Lower leg skin (tissue), 3 donors: Measurements from ENCODE around the gene GNG7.

Experiments used
- POLR2A ChIP-seq, 2 donors: fragments of 450-650 bp; IDR thresholded peaks; one replicate each; pipeline ENCODE4 v1.6.1; 2016 to 2017; ENCODE audit warnings: antibody characterized with exemption in 2 of 2, mild to moderate bottlenecking in 1 of 2, moderate library complexity in 1 of 2
- TF ChIP-seq, protein P1 (sequence below), 3 donors: fragments of 450-650 bp; IDR thresholded peaks; one replicate each; pipeline ENCODE4 v1.5.1; 2016; ENCODE audit warnings: antibody characterized with exemption in 3 of 3, mild to moderate bottlenecking in 3 of 3, moderate library complexity in 2 of 3

DNA sequence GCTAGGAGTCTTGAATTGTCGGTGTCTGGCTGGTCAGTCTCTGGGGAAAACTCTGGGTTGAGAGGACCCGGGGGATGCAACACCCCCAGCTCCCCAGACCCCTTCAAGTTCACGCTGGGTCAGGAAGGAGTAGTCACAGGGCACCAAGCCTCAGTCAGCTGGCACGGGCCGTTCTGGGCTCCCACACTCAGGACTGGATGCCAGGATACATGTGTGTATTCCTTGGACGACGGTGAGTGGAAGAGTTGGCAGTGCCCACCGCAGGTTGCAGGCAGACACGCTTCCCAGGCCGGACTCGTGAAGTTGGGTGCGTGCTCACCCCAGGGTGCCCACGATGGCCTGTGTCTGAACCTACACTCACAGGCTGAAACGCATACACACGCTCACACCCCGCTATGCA, 221.0 kb downstream of the GNG7 start:
- TF ChIP-seq, protein P1, sequence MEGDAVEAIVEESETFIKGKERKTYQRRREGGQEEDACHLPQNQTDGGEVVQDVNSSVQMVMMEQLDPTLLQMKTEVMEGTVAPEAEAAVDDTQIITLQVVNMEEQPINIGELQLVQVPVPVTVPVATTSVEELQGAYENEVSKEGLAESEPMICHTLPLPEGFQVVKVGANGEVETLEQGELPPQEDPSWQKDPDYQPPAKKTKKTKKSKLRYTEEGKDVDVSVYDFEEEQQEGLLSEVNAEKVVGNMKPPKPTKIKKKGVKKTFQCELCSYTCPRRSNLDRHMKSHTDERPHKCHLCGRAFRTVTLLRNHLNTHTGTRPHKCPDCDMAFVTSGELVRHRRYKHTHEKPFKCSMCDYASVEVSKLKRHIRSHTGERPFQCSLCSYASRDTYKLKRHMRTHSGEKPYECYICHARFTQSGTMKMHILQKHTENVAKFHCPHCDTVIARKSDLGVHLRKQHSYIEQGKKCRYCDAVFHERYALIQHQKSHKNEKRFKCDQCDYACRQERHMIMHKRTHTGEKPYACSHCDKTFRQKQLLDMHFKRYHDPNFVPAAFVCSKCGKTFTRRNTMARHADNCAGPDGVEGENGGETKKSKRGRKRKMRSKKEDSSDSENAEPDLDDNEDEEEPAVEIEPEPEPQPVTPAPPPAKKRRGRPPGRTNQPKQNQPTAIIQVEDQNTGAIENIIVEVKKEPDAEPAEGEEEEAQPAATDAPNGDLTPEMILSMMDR (IDR thresholded peaks at IDR 0.05), result no peak
- TF ChIP-seq POLR2A (IDR thresholded peaks at IDR 0.05), result no peak
